Occipital lobe (tissue), 2 donors: ENCODE results near the gene SERPINB12. TPM values are rescaled to one million over a fixed set of nuclear protein-coding genes. Genes with fewer than 3 reads are reported as not detected.

Experiments
- DNase-seq: peaks from one replicate; lab custom pipeline; 2025; lab: John Stamatoyannopoulos, UW
- total RNA-seq: library from RNA; depleted of rRNA; stranded (reverse); fragments of >200 nt; gene quantifications from one replicate; pipeline ENCODE4 v1.2.3, GENCODE V29; 2014

The SERPINB12 gene, protein sequence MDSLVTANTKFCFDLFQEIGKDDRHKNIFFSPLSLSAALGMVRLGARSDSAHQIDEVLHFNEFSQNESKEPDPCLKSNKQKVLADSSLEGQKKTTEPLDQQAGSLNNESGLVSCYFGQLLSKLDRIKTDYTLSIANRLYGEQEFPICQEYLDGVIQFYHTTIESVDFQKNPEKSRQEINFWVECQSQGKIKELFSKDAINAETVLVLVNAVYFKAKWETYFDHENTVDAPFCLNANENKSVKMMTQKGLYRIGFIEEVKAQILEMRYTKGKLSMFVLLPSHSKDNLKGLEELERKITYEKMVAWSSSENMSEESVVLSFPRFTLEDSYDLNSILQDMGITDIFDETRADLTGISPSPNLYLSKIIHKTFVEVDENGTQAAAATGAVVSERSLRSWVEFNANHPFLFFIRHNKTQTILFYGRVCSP
- not detected for total RNA-seq

DNA sequence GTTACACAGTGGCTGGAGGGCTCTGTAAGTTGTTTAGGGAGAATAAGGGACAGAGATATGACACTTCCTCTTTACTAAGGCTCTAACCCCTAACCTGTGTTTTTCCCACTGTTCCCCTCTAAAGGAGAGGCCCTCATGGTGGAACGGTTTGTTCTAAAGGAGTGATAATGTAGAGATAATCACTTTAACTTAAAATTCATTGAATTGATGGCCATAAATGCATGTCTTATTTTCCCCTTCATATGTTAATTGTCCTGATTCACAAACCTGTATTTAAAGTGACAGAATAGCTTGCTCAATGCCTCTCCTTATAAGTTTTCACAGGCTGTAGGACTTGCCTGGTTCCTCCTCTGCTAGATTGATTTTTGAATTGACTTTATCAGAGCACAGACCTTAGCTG, at the start of gene SERPINB12:
SERPINB12 (plus strand) TSS at position 301 of the 400 bp plus-strand sequence. CDS start 13,791 bp downstream, outside the sequence.
- no peak for DNase-seq

- DNase-seq: no peak
Observed at GRCh38 chr18:63492851-63493250, 49.3 kb upstream of the SERPINB12 start.

GRCh38 chr18:63495675-63496074, 46.5 kb upstream of the SERPINB12 start:
- DNase-seq: no peak

DNA sequence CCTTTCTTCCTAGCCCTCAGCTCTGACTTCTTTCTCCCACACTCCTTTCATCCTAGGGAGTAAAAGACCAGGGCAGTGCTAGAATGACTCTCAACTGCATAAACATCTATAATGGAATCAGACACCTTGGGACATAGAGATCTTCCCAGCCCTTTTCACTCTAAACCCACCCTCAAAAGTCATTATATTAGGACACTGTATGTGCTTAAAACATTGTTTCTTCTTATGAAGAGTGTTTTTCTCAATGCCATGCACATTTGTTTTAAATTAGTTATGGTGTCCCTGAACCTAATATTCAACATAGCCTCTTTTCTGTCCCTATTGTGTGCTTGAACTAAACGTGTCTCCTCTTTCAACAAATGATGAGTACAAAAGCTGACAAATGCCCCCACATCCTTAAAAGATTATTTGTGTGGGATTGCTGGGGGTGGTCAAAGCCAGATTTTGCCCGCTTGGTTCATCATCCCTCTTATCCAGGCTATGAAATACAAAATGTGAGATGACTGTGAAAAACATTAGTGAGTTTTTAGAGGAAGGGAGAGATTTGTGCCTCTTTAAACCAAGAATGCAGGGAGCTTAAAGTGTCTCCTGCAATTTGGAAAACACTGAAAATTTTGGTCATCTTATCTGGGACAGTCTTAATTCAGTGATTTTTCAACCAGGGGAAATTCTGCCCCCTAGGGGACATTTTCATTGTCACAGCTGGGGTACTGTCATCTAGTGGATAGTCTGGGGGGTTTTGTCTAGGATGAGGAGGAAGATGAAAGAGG, 36.4 kb upstream of the SERPINB12 start:
- no peak for DNase-seq

DNA sequence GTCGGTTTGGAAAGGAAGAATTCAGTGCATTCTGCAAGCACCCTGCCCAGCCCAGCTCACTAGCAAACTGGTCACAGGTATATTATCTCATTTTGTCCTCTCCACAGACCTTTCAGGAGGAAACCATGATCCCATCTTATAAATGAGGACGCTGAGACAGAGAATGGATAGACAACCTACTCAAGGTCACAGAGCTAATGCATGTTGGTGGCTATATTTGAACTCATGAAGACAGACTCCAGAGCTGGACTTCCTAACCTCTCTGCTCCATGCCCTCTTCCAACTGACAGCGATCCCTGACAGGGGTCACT, 35.9 kb upstream of the SERPINB12 start:
- DNase-seq: no peak

DNA sequence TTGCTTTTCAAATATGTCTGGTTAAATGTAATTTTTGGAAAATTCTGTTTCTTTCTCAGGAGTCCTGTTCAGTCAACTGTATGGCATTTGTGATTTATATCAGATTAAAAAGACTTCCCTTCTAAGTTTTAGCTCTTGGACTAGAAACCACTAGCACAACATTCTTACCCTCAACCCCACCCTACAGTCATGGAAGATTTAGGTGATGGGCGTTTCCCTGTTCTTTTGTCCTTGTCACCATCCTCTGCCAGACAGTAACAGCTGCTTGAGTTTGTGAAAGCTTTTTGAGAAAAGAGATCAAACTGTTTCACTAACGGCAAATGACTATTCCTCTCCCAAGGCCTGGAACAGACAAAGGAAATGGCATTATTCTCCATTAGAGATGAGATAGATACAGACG, 33.6 kb upstream of the SERPINB12 start:
- no peak for DNase-seq

- DNase-seq: no peak
Observed at GRCh38 chr18:63511285-63511684, 30.9 kb upstream of the SERPINB12 start.

DNA sequence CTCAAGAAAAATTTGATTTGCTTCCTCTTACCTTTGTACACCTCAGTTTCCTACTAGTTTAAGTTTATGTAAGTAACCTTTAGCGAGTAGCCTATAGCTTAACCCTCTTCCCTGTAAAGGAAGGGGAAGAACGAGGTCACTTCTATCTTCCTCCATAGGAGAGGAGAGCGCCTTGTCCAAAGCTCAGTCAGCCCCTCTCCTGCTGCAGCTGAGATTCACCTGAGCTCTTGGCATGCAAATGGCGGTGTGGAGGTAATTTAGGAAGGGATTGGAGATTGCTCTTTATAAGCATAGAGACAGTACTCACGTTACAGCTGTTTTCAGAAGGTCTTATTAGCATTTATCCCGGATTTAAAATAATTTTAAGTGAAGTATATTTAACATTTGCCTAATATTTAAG, 27.8 kb upstream of the SERPINB12 start:
- DNase-seq: no peak

GRCh38 chr18:63514888-63515678, 27.1 kb upstream of the SERPINB12 start:
- DNase-seq: no peak

GRCh38 chr18:63515801-63516200, 26.4 kb upstream of the SERPINB12 start:
- no peak for DNase-seq

DNA sequence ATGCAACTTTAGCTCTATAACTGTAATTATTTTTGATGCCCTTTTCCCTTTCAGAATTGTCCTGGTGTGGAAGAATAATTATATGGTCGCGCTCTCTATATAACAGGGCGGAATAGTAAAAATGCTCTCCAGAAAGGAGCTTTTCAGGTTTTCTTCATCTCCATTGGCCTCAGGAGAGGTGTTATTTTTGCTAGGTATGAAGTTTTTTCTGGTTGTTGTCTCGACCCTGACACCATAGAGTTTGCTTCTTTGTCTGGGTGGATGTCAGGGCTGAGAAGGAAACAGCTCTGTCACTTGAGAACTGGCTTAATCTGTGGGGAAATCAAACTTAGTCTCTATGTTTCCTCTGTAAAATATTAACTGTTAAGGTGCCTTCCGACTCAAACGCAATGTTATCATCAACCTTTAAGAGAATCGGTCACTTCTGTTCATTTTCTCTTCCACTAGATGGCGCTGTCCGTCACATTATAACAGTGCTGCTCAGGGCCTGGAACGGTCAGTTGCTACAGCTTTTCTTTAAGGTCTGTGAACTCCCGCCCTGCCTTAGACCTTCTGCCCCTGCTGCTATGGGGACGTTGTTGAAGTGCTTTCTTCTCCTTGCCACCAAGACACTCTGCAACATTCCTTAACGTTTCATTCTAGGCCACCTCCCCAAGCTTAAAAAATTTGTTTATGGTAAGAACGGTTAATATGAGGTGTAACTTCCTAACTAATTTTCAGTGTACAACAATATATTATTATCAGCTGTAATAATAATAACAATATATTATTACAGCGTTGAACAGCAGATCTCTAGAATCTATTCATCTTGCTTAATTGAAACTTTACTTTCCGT, 23.8 kb upstream of the SERPINB12 start:
- DNase-seq: peak; percentile 24

DNA sequence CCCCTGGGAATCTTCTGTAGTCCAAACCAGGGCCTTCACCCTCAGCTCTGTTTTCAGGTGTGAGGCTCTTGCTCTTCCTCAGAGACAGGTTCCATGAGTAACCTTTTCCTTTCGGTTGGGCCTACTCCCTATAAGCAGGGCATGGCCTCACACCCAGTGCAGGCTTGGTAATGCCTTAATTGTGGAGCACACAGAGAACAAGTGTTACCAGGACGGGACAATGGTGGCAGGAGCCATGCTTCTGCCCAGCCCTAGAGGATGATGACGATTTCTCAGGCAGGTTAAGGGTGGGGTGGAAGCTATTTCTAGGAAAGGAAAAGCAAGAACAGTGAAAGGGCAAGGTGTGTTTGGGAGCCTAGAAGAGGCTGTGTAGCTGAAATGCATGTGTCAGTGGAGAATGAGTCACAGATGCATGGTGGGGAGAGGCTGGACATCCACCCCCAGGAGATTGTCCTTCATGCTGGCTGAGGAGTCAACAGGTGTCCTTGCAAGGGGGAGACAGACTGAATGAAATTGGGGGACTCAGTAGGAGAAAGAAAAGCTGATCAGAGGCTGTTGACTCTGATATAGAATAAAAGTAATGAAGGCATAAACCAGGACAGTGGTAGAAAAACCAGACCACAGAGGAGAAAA, 22.0 kb upstream of the SERPINB12 start:
- no peak for DNase-seq

DNA sequence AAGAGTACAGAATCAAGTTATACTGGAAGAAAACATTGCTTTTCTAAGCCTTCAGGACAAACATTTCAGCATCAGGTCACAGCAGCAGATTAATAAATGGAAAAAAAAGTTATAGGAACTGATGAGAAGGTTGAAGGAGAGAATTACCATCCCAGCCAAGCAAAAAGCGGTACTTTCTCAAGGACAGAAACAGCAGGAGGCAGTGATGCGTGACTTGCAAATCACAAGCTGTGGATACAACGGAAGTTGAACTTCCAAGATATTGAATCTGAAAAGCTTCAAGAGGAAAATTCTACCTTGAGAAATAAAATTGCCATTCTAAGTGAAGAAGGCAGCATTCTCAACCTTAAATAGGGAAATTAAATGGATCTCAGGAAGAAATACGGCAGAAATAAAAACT, 18.5 kb upstream of the SERPINB12 start:
- DNase-seq: no peak

DNA sequence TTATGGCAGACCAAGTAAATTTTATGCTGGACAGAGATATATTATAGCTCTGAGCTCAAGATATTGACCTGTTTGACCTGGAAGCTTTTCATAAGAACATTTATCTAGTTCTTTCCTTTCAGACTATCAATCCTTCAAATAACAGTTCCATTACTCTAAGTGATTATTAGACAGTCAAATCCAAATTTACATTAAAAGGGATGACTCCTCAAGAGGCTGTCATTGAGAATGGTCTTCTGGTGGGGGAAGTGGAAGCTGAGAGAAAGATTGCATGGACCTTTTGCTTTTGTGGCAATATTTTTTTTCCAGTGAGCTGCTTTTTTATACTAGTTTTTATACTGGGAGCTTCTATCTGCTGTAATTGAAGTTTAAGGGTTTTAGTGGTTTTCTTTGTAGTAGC, 14.9 kb upstream of the SERPINB12 start:
- DNase-seq: no peak

- no peak for DNase-seq
Observed at GRCh38 chr18:63528863-63529492, 13.2 kb upstream of the SERPINB12 start.

- DNase-seq: no peak
Observed at GRCh38 chr18:63532471-63532870, 9.7 kb upstream of the SERPINB12 start.

GRCh38 chr18:63534615-63535014, 7.6 kb upstream of the SERPINB12 start:
- DNase-seq: no peak

DNA sequence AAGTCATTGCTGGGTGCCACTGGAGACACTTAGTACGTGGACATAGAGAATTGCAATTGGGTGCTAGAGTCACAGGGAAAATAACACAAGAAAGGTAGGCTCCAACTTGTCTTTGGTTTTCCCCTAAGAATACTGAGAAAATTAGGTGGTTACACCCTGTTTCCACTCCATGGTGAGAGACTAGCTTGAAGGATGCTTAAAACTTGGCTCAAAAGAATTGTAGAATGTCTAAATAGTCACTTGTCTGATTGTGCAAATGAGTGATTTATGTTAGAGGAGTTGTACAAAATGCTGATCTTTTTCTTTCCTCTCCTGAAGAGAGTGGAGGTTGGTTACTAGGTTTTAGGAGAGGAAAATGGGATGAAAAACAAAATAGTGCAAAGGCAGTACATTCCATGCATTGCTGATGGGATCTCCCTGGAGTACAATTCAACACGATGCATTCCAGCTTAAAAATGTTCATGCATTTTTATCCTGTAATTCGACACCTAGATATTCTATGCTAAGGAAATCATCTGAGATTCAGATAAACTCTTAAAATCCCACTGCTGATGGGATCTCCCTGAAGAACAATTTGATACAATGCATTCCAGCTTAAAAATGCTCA, 2.2 kb upstream of the SERPINB12 start:
- DNase-seq: no peak

DNA sequence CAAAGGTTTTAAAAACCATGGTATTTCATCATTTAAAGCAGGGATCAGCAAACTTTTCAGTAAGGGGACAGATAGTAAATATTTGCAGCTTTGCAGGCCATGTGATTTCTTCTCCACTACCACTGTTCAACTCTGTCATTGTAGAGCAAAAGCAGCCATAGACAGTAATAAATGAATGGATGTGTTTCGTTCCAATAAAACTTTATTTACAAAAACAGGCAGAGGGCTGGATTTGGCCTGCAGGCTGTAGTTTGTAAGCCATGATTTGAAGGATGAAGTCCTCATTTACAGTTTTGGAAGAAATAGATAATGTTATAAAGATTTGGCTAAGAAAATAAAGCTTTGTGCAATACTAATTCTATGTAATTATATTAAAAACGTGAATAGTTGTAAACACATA, 1.8 kb downstream of the SERPINB12 start:
- no peak for DNase-seq

DNA sequence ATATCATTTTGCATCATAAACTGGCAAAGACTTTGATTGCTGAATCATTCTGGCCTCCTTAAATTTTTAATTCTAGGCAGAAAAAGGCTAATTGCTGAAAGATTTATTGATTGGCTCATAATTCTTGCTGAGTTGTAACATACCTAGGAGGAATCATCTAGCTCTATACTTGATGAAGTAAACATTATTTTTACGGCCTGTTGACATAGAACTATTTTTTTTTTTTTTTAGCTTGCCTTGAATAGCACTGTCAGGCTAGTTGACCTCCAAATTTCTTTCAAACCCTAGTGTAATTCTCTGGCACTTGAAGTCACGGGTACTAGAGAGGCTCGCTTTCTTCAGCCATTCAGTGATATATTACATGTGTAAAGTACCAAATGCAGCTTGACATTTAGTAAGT, 2.8 kb downstream of the SERPINB12 start:
- no peak for DNase-seq
